Stomach (tissue), 4 donors: ENCODE measurements around the gene SLC25A48.

Source experiments
- EP300 ChIP-seq: sonication (generic); formaldehyde crosslinking; IDR thresholded peaks from one replicate; pipeline ENCODE4 v1.6.1; 2017; ENCODE audit warnings: antibody characterized with exemption
- POLR2A ChIP-seq, 4 donors: fragments of 450-650 bp; IDR thresholded peaks; one replicate each; pipeline ENCODE4 v1.6.1; 2016; ENCODE audit warnings: antibody characterized with exemption in 4 of 4, control low read depth in 2 of 4, mild to moderate bottlenecking in 1 of 4, moderate library complexity in 1 of 4
- POLR2AphosphoS5 ChIP-seq, 3 donors: sonication (generic); formaldehyde crosslinking; IDR thresholded peaks; one replicate each; pipeline ENCODE4 v1.6.1; 2016; ENCODE audit warnings: antibody characterized with exemption in 3 of 3
- TF ChIP-seq, protein P1 (sequence below), 7 experiments: fragments of 450-650 bp in 4 of 7; fragments of 200-600 bp in 3 of 7; sonication (generic) in 3 of 7; IDR thresholded peaks; one replicate each; pipeline ENCODE4 v1.5.1; 2016 to 2019; ENCODE audit warnings: antibody characterized with exemption in 7 of 7, control low read depth in 2 of 7, mild to moderate bottlenecking in 1 of 7

DNA sequence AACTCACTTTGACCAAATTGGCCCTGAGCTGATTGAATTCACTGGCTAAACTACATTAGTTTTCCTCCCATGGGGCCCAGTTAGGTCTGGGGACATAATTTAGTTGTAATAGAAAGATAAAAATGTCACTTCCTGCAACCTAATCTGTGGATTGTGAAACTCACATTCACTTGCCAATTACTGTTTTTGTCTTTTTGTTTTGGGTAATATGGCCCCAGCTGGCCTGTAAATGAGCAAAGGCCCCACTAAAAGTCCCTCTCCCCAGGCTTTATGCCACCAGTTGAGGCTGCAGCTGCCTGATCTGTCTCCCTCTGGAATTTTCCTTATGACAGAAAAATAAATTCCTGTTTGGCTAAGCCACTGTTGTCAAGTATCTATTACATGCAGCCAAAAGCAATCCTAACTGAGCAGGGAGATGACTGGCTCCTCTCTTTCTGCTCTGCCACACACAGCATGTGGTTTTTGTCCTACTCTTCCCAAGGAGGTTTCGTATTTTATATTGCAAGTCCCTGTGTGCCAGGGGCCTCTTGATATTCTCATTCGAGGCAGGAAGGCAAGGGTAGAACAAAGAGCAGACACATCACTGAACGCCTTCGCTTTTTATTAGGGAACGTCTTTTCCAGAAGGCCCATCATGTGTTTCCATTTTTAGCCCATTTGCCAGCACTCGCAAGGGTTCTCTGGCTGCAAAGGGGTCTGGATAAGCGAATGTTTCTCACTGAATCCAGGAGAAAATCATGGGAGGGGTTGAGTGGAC lies 24.1 kb upstream of the SLC25A48 start:
- TF ChIP-seq, protein P1, sequence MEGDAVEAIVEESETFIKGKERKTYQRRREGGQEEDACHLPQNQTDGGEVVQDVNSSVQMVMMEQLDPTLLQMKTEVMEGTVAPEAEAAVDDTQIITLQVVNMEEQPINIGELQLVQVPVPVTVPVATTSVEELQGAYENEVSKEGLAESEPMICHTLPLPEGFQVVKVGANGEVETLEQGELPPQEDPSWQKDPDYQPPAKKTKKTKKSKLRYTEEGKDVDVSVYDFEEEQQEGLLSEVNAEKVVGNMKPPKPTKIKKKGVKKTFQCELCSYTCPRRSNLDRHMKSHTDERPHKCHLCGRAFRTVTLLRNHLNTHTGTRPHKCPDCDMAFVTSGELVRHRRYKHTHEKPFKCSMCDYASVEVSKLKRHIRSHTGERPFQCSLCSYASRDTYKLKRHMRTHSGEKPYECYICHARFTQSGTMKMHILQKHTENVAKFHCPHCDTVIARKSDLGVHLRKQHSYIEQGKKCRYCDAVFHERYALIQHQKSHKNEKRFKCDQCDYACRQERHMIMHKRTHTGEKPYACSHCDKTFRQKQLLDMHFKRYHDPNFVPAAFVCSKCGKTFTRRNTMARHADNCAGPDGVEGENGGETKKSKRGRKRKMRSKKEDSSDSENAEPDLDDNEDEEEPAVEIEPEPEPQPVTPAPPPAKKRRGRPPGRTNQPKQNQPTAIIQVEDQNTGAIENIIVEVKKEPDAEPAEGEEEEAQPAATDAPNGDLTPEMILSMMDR (IDR thresholded peaks at IDR 0.05): no peak
- TF ChIP-seq POLR2A (IDR thresholded peaks at IDR 0.05) (no peak), EP300 (no peak), POLR2AphosphoS5 (IDR thresholded peaks at IDR 0.05) (no peak)
